Stomach smooth muscle (tissue), 2 donors: Measurements from ENCODE around the gene CFI.
A peak's percentile ranks its signal among the peaks of the same experiment; 100 is the strongest.

ENCODE experiments used
- H3K27ac ChIP-seq: one replicate; pipeline ENCODE4 v1.7.0; 2013; ENCODE audit warnings: mild to moderate bottlenecking, low read length, inconsistent platforms
- H3K27me3 ChIP-seq, 2 donors: one replicate each; pipeline ENCODE4 v1.7.0; 2013; ENCODE audit warnings: low read length in 2 of 2; ENCODE audit not compliant: insufficient read depth in 2 of 2, control insufficient read depth in 1 of 2
- H3K36me3 ChIP-seq, 2 donors: one replicate each; pipeline ENCODE4 v1.7.0; 2013; ENCODE audit warnings: low read length in 2 of 2; ENCODE audit not compliant: control insufficient read depth in 2 of 2, insufficient read depth in 2 of 2
- H3K4me1 ChIP-seq: one replicate; pipeline ENCODE4 v1.7.0; 2013; ENCODE audit warnings: low read length; ENCODE audit not compliant: control insufficient read depth, insufficient read depth
- H3K4me3 ChIP-seq, 2 donors: one replicate each; pipeline ENCODE4 v1.7.0; 2013; ENCODE audit warnings: low read length in 2 of 2
- H3K9ac ChIP-seq, 2 donors: one replicate each; pipeline ENCODE4 v1.7.0; 2013; ENCODE audit warnings: low read length in 2 of 2, mild to moderate bottlenecking in 1 of 2
- H3K9me3 ChIP-seq, 2 donors: one replicate each; pipeline ENCODE4 v1.7.0; 2013; ENCODE audit warnings: low read length in 2 of 2; ENCODE audit not compliant: control insufficient read depth in 2 of 2
- donor health status: healthy.
- donor health status: Pancreatic carcinoma.

CFI gene

GRCh38 chr4:109729718-109730618 is 71.8 kb downstream of the CFI start, which contains the start of gene PLA2G12A:
TSS of gene PLA2G12A (minus strand) at chr4:109730070. CDS start at chr4:109729809, 261 bp downstream.
- Histone ChIP-seq H3K9me3 (no peaks in the 10 kb centered on the region), H3K4me3 (peak within 1 kb of the TSS; percentile 90 to 97), H3K9ac (peak within 1 kb of the TSS; percentile 80 to 83), H3K27me3 (no peaks in the 10 kb centered on the region), H3K27ac (peak within 1 kb of the TSS; percentile 60), H3K4me1 (peaks cover 10% of the 10 kb centered on the region), H3K36me3 (no peaks in the 10 kb centered on the region)

DNA sequence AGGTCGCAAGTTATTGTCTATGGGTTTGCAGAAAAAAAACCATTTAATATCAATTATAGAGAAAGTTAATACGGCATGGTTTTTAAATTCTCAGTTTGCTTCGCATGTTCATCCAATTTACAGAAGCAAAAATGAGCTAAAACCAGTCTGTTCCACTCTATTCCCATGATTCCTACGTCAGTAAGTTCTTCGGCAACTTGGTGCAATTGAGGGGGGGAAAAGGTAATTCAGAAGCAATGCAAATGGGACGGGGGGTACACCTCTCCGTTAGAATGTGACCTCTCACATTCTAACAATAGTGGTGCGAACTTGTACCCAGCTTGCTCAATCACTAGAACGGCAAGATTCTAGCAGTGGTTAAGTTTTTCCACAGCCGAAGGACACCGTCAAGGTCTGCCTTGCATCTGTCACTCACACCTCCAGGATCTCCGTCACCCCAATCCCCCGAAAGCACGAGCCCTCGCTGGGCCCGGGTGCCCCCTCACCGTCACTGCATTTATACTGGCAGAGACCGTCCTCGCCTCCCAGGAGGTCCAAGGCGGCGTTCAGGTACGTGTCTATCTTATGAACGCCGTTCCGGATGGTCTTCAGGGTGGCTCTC is 72.6 kb downstream of the CFI start:
- no peak overlapping the region for H3K27ac ChIP-seq
- H3K27me3 ChIP-seq, result no peaks in the 10 kb centered on the region
- no peaks in the 10 kb centered on the region for H3K36me3 ChIP-seq
- peaks cover 10% of the 10 kb centered on the region for H3K4me1 ChIP-seq
- no peaks in the 10 kb centered on the region for H3K9me3 ChIP-seq
- peak overlapping the region; percentile 75 to 83 for H3K9ac ChIP-seq
- peak overlapping the region; percentile 90 to 92 for H3K4me3 ChIP-seq

DNA sequence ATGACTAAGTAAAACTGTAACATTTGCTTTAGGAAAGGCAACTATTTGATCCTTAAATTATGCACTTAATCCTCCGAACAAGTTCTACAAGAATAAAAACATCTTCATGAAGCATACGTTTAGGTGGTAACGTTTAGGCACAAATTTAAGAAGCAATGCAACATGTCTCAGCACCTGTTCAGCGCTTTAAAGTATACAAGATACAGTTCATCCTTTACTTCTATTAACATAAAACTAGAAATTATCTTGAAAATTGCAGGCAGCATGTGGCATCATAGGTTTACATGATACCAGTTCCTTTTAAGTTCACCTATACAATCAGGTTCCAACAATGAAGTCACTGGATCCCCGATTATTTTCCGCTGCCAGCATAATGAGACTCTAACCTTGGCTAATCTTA is 73.4 kb downstream of the CFI start:
- Histone ChIP-seq H3K4me3 (no peak overlapping the region), H3K9ac (no peak overlapping the region)

DNA sequence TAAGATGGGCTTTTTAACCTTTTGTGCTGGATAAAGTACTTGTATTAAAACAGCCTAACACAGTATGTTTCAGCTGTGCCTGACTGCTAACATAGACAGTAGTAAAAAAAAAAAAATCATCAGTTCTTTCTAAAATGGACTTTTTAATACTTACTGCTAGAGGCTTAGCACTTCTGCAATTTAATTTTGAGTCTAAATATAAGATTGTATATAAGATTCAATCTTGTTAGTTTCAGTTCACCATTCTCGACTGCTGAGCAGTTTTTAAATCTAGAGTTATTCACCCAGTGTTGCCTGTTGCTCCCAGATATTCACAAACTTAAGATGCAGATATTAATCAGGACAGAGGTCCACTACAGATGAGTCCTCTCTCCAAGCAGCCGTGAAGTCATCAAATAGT is 78.7 kb downstream of the CFI start:
- H3K36me3 ChIP-seq, result no peaks in the 10 kb centered on the region
- no peak overlapping the region for H3K9ac ChIP-seq
- H3K4me3 ChIP-seq, result no peak overlapping the region
- no peaks in the 10 kb centered on the region for H3K27me3 ChIP-seq
- no peaks in the 10 kb centered on the region for H3K9me3 ChIP-seq
- no peaks in the 10 kb centered on the region for H3K4me1 ChIP-seq
- no peak overlapping the region for H3K27ac ChIP-seq

More for the DNA sequence above, 73.4 kb downstream of the CFI start:
- Histone ChIP-seq H3K27ac (no peak overlapping the region), H3K27me3 (no peaks in the 10 kb centered on the region), H3K9me3 (no peaks in the 10 kb centered on the region), H3K36me3 (no peaks in the 10 kb centered on the region), H3K4me1 (peaks cover 10% of the 10 kb centered on the region)

DNA sequence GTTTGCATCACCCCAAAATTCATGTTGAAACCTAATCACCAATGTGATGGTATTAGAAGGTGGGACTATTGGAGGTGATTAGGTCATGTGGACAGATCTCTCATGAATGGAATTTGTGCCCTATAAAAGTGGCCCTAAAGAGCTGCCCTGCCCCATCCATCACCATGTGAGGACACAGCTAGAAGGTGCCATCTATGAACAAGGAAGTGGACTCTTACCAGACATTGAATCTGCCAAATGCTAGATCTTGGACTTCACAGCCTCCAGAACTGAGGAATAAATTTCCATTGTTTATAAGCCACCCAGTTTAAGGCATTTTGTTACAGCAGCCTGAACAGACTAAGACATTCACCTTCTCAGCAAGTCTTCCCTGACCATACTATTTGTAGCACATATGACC is 79.4 kb downstream of the CFI start:
- no peaks in the 10 kb centered on the region for H3K4me1 ChIP-seq
- H3K27me3 ChIP-seq, result no peaks in the 10 kb centered on the region
- no peaks in the 10 kb centered on the region for H3K36me3 ChIP-seq
- no peaks in the 10 kb centered on the region for H3K9me3 ChIP-seq
- H3K4me3 ChIP-seq, result no peak overlapping the region
- H3K27ac ChIP-seq, result no peak overlapping the region
- no peak overlapping the region for H3K9ac ChIP-seq

DNA sequence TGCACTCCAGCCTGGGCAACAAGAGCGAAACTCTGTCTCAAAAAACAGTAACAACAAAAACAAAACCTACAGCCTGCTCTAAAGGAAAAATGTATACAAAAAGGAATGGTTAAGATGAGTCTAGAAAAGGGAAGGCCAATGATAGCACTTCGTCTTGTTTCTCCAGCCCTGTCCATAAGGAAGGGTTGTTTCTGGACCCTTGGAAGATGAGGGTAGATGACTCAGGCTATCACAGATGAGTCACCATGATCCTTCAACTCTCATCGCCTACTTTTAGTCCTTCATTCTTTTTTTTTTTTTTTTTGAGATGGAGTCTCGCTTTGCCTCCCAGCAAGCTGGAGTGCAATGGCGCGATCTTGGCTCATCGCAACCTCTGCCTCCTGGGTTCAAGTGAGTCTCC is 80.8 kb downstream of the CFI start:
- H3K9ac ChIP-seq, result no peak overlapping the region
- no peaks in the 10 kb centered on the region for H3K9me3 ChIP-seq
- H3K27ac ChIP-seq, result no peak overlapping the region
- H3K4me3 ChIP-seq, result no peak overlapping the region
- no peaks in the 10 kb centered on the region for H3K27me3 ChIP-seq
- H3K36me3 ChIP-seq, result peaks cover 6 to 9% of the 10 kb centered on the region in 2 donors
- no peaks in the 10 kb centered on the region for H3K4me1 ChIP-seq

GRCh38 chr4:109719604-109720003 is 82.2 kb downstream of the CFI start:
- H3K27ac ChIP-seq, result no peak overlapping the region
- peaks cover 6 to 9% of the 10 kb centered on the region in 2 donors for H3K36me3 ChIP-seq
- no peaks in the 10 kb centered on the region for H3K9me3 ChIP-seq
- H3K9ac ChIP-seq, result no peak overlapping the region
- H3K4me1 ChIP-seq, result no peaks in the 10 kb centered on the region
- H3K27me3 ChIP-seq, result no peaks in the 10 kb centered on the region
- no peak overlapping the region for H3K4me3 ChIP-seq

GRCh38 chr4:109718759-109719158 is 83.0 kb downstream of the CFI start:
- Histone ChIP-seq H3K27me3 (no peaks in the 10 kb centered on the region), H3K4me3 (no peak overlapping the region), H3K9me3 (no peaks in the 10 kb centered on the region), H3K4me1 (no peaks in the 10 kb centered on the region), H3K9ac (no peak overlapping the region), H3K36me3 (peaks cover 6 to 9% of the 10 kb centered on the region in 2 donors), H3K27ac (no peak overlapping the region)

- H3K27ac ChIP-seq, result no peak overlapping the region
- no peaks in the 10 kb centered on the region for H3K4me1 ChIP-seq
- H3K4me3 ChIP-seq, result no peak overlapping the region
- peaks cover 9 to 14% of the 10 kb centered on the region in 2 donors for H3K36me3 ChIP-seq
- H3K9ac ChIP-seq, result no peak overlapping the region
- no peaks in the 10 kb centered on the region for H3K9me3 ChIP-seq
- no peaks in the 10 kb centered on the region for H3K27me3 ChIP-seq
Observed at GRCh38 chr4:109713500-109713899, 88.3 kb downstream of the CFI start.

DNA sequence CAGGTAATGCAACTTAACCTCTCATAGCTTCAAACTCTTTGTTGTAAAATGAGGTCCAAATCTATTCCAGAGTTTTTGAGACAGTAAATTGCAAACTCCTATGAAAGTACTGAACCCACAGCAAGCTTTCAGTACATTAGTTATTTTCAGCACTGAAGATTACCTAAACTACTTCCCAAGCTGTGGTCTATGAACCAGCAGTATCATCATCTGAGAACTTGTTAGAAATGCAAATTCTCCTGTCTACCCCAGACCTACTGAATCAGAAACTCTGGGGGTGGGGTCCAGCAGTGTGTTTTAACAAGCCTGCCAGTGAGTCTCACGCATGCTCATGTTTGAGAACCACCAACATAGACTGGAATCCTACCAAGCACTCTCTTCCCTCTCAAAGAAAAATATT is 92.8 kb downstream of the CFI start:
- Histone ChIP-seq H3K36me3 (peaks cover 4 to 5% of the 10 kb centered on the region in 2 donors), H3K4me3 (no peak overlapping the region), H3K4me1 (peaks cover 3% of the 10 kb centered on the region), H3K9ac (no peak overlapping the region), H3K27me3 (no peaks in the 10 kb centered on the region), H3K27ac (no peak overlapping the region), H3K9me3 (no peaks in the 10 kb centered on the region)

DNA sequence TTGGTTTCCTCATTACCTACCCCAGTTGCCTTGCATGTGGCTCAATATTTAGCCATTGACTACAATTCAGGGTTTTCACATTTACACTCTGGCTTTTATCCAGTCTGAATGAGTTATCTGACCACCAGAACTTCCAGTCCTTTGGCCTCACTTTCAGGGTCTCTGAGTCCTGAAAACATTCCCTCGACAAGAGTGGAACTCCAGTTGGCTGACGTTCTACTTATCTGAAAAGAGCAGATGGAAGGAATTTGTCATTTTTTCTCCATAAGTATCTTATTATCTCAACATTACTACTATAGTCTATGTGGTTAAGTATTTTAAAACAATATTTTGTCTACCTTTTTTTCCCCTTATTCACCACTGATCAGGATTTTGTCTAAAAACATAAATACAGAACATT is 93.4 kb downstream of the CFI start:
- peaks cover 4% of the 10 kb centered on the region for H3K4me1 ChIP-seq
- no peaks in the 10 kb centered on the region for H3K27me3 ChIP-seq
- no peak overlapping the region for H3K9ac ChIP-seq
- H3K4me3 ChIP-seq, result no peak overlapping the region
- H3K36me3 ChIP-seq, result peaks cover 4 to 5% of the 10 kb centered on the region in 2 donors
- H3K9me3 ChIP-seq, result no peaks in the 10 kb centered on the region
- H3K27ac ChIP-seq, result no peak overlapping the region
